SK-MEL-5 (cell line): Measurements from ENCODE around the gene CD209. TPM values are rescaled to one million over a fixed set of nuclear protein-coding genes. Genes with fewer than 3 reads are reported as not detected.

Experiments
- DNase-seq: peaks from one replicate; pipeline ENCODE4 v3.0.0-alpha.2; 2016; ENCODE audit warnings: low read depth, low spot score
- in situ Hi-C: cut with HindIII; loops from 2 replicates; pipeline ENCODE4 v1.10.0; 2016; ENCODE audit warnings: low sequenced_read_pairs, high pct_unique_total_duplicates, low pct_unique_long_range_greater_than_20kb
- total RNA-seq: library from RNA; depleted of rRNA; stranded (reverse); fragments of >200 nt; shearing (Covaris generic); gene quantifications from 2 replicates; pipeline ENCODE4 v1.2.3, GENCODE V29; 2014; rRNA removed

Gene CD209
- total RNA-seq, 1 experiment from 2014 or later: not detected

GRCh38 chr19:7701654-7702457 lies 45.5 kb downstream of the CD209 start, which contains the start of gene FCER2:
TSS of gene FCER2 (minus strand) at chr19:7702131. CDS start at chr19:7699760, 2,371 bp downstream.
- in situ Hi-C loops: no loop called here
- DNase-seq: no peak

GRCh38 chr19:7701049-7701653 lies 46.2 kb downstream of the CD209 start:
- in situ Hi-C loops: no loop called here
- no peak for DNase-seq

- in situ Hi-C loops: no loop called here
- no peak for DNase-seq
These were observed 47.6 kb downstream of the CD209 start for GRCh38 chr19:7699417-7700401.

DNA sequence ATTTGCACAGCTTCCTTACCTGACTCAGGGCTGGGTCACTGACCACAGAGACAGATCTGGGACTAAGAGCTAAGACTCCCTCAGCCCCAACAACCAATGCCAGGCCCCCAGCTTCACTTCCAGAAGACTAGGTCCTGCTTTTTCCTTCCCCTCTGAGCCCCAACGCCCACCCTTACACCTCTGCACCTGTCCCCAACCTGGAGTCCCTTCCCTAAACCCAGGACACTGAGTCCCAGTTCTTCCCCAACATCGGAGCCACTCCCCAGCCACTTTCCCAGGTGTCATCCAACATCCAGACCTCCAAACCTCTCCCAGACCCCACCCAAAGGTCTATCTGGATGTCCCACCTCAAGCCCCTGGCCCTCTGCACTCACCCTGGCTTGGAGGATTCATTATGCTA lies 48.3 kb downstream of the CD209 start:
- DNase-seq: no peak
- in situ Hi-C loops: no loop called here

- DNase-seq: no peak
- in situ Hi-C loops: no loop called here
These were observed 48.8 kb downstream of the CD209 start for GRCh38 chr19:7698583-7698982.

- in situ Hi-C loops: no loop called here
- DNase-seq: no peak
These were observed 49.5 kb downstream of the CD209 start for GRCh38 chr19:7697721-7698287.

DNA sequence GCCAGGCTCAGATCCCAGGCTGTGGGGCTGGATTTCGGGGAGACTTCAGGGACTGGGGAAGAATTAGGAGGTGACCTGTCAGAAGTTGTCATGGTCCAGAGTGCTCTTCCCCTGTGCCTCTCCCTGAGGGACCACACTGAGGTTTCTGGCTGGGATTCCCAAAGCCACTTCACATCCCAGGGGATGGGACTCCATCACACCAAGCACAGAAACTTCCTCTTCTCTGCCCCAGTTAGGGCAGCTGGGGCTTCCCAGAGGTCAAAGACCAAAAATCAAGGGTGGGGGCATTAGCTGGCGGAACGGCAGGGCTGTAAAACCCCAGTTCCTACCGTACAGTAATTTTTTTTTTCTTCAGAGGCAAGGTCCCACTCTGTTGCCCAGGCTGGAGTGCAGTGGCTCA lies 52.8 kb downstream of the CD209 start:
- DNase-seq: no peak
- in situ Hi-C loops: no loop called here

- DNase-seq: no peak
- in situ Hi-C loops: no loop called here
These were observed 54.8 kb downstream of the CD209 start for GRCh38 chr19:7692417-7693088.

GRCh38 chr19:7691497-7691896 lies 55.8 kb downstream of the CD209 start:
- no peak for DNase-seq
- in situ Hi-C loops: no loop called here

DNA sequence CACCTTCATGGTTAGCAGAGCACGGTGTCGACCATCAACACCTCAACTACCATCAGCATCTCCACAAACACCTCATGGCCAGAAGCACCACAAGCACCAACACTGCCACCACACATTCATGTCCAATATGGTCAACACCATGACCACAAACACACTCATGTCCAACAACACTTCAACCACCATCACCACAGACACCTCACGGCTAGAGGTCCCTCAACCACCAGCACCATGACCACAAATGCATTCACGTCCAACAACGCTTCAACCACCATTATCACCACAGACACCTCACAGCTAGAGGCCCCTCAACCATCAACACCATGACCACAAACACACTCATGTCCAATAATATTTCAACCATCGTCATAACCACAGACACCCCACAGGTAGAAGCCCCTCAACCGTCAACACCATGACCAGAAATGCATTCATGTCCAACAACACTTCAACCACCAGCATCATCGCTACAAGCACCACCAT lies 56.5 kb downstream of the CD209 start:
- DNase-seq: no peak
- in situ Hi-C loops: no loop called here

Other genes with a start within 250 kb of the CD209 start
- gene ZNF358, start 231.4 kb downstream of the CD209 start, total RNA-seq: 17.7 and 18.7 TPM in 2 replicates
- gene MCOLN1, start 224.9 kb downstream of the CD209 start, total RNA-seq: 9.5 and 10.0 TPM in 2 replicates
- gene PNPLA6, start 211.8 kb downstream of the CD209 start, total RNA-seq: 35.9 and 40.0 TPM in 2 replicates
- 0.24 and 0.48 TPM in 2 replicates for gene CAMSAP3, start 151.7 kb downstream of the CD209 start, total RNA-seq
- 21.5 and 25.1 TPM in 2 replicates for gene XAB2, start 118.0 kb downstream of the CD209 start, total RNA-seq
- gene PET100, start 117.7 kb downstream of the CD209 start, total RNA-seq: 29.4 and 31.8 TPM in 2 replicates
- not detected in 2 replicates for gene PCP2, start 113.8 kb downstream of the CD209 start, total RNA-seq
- 1.0 and 1.3 TPM in 2 replicates for gene STXBP2, start 110.4 kb downstream of the CD209 start, total RNA-seq
- not detected in 2 replicates for gene RETN, start 78.5 kb downstream of the CD209 start, total RNA-seq
- not detected in 2 replicates for gene MCEMP1, start 70.4 kb downstream of the CD209 start, total RNA-seq
- 37.5 and 54.0 TPM in 2 replicates for gene TRAPPC5, start 66.7 kb downstream of the CD209 start, total RNA-seq
- gene FCER2, start 45.4 kb downstream of the CD209 start, total RNA-seq: not detected in 2 replicates
- not detected in 2 replicates for gene CLEC4G, start 15.4 kb downstream of the CD209 start, total RNA-seq
- not detected in 2 replicates for gene CLEC4M, start 15.7 kb upstream of the CD209 start, total RNA-seq
- 4.8 and 7.2 TPM in 2 replicates for gene EVI5L, start 82.7 kb upstream of the CD209 start, total RNA-seq
- 0.72 TPM in 1 of 2 replicates, not detected in the other for gene PRR36, start 126.9 kb upstream of the CD209 start, total RNA-seq
- gene LRRC8E, start 141.0 kb upstream of the CD209 start, total RNA-seq: 0.08 TPM in 1 of 2 replicates, not detected in the other
- 5.7 and 6.4 TPM in 2 replicates for gene MAP2K7, start 156.3 kb upstream of the CD209 start, total RNA-seq
- gene TGFBR3L, start 167.3 kb upstream of the CD209 start, total RNA-seq: not detected in 2 replicates
- 16.7 and 21.5 TPM in 2 replicates for gene SNAPC2, start 172.8 kb upstream of the CD209 start, total RNA-seq
- 0.37 and 0.42 TPM in 2 replicates for gene CTXN1, start 178.6 kb upstream of the CD209 start, total RNA-seq
- gene TIMM44, start 196.1 kb upstream of the CD209 start, total RNA-seq: 71.4 and 76.4 TPM in 2 replicates